Measurements from ENCODE around the gene ATP5F1D.
A peak's percentile ranks its signal among the peaks of the same experiment; 100 is the strongest.

The ATP5F1D gene

GRCh38 chr19:1259876-1260748, 18.6 kb downstream of the ATP5F1D start:
- DNase-seq: no peak

GRCh38 chr19:1260749-1261537, 19.4 kb downstream of the ATP5F1D start:
- DNase-seq: peak; percentile 94

GRCh38 chr19:1261538-1261797, 19.9 kb downstream of the ATP5F1D start:
- DNase-seq: no peak

- peak; percentile 60 for DNase-seq
Measured at GRCh38 chr19:1261798-1262622, 20.5 kb downstream of the ATP5F1D start.

GRCh38 chr19:1262623-1263123, 21.1 kb downstream of the ATP5F1D start:
- DNase-seq: no peak

- no peak for DNase-seq
Measured at GRCh38 chr19:1263188-1263587, 21.6 kb downstream of the ATP5F1D start.

- DNase-seq: no peak
Measured at GRCh38 chr19:1264801-1265614, 23.5 kb downstream of the ATP5F1D start.

GRCh38 chr19:1265615-1266128, 24.1 kb downstream of the ATP5F1D start:
- DNase-seq: no peak

- DNase-seq: peak; percentile 64
Measured at GRCh38 chr19:1266129-1266915, 24.8 kb downstream of the ATP5F1D start.

- peak; percentile 12 for DNase-seq
Measured at GRCh38 chr19:1266916-1267476, 25.4 kb downstream of the ATP5F1D start.

- DNase-seq: no peak
Measured at GRCh38 chr19:1267477-1268225, 26.1 kb downstream of the ATP5F1D start.

- no peak for DNase-seq
Measured at GRCh38 chr19:1268226-1269064, 26.9 kb downstream of the ATP5F1D start.

GRCh38 chr19:1269065-1269477, 27.5 kb downstream of the ATP5F1D start, which contains the start of gene CIRBP:
Gene CIRBP, plus strand, starts transcription at chr19:1269332. Its CDS starts 1,602 bp downstream, at chr19:1270934.
- DNase-seq: peak; percentile 98

GRCh38 chr19:1269478-1270212, 28.1 kb downstream of the ATP5F1D start:
- peak; percentile 80 for DNase-seq

- DNase-seq: peak; percentile 68
Measured at GRCh38 chr19:1270213-1270853, 28.8 kb downstream of the ATP5F1D start.

GRCh38 chr19:1270854-1271527, 29.4 kb downstream of the ATP5F1D start:
- no peak for DNase-seq
